ENCODE measurements around the gene TWF1. TPM values are rescaled to one million over a fixed set of nuclear protein-coding genes. Genes with fewer than 3 reads are reported as not detected.

TWF1 gene
- total RNA-seq, 2 donors from 2014 or later, result 110 to 131 TPM

DNA sequence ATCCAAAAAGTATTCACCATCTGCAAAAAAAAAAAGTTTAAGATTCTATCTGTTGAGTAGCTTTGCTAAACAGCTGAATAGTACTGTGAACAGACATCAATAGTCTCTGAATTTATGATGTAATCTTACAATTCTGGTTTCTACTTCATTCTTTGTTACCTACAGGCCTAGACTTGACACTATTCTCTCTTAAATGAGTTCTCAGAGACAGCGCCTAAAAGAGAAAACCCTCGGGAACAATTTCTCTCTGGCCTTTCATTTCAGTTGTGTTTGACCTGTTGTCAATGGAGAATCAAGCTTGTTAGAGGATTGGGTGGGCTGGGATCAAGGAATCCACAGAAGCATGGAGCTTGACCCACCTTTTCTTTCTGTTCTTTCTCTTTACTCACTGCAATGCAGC lies 5.9 kb upstream of the TWF1 start:
- ATAC-seq, result no peak
- no peak for DNase-seq
- intact Hi-C loops (cut with DNase I, micrococcal nuclease), result no loop called here

DNA sequence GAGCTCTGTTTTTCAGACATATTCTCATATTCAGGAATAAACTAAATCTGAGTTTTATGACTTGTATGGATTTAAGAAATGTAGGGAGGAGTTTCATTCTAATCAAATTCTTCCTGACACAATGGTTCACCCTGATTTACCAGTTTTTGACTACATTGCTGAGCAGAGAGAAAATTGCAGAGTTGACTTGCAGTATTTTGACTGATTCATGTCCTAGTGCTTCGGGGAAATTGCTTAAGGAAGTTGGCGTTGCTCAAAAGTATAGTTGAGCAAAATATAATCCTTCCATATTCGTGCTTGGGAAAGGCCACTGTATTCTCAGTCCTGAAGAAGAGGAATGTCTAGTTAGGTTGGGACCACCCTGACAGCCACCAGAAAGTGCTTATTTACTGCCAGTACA lies 1.3 kb upstream of the TWF1 start:
- ATAC-seq, result no peak
- intact Hi-C loops (cut with DNase I, micrococcal nuclease), result loop anchor here in 1 of 2 donors (10.0 kb wide), 1 partner anchor 53 kb away; the partner anchor contains the start of genes IRAK4 and PUS7L
- no peak for DNase-seq

- ATAC-seq (no peak), DNase-seq (no peak)
- intact Hi-C loops (cut with DNase I, micrococcal nuclease), result loop anchor here in 1 of 2 donors (10.0 kb wide), 1 partner anchor 52 kb away; the partner anchor contains the start of genes IRAK4 and PUS7L
These were observed 588 bp upstream of the TWF1 start for GRCh38 chr12:43806737-43807072.

DNA sequence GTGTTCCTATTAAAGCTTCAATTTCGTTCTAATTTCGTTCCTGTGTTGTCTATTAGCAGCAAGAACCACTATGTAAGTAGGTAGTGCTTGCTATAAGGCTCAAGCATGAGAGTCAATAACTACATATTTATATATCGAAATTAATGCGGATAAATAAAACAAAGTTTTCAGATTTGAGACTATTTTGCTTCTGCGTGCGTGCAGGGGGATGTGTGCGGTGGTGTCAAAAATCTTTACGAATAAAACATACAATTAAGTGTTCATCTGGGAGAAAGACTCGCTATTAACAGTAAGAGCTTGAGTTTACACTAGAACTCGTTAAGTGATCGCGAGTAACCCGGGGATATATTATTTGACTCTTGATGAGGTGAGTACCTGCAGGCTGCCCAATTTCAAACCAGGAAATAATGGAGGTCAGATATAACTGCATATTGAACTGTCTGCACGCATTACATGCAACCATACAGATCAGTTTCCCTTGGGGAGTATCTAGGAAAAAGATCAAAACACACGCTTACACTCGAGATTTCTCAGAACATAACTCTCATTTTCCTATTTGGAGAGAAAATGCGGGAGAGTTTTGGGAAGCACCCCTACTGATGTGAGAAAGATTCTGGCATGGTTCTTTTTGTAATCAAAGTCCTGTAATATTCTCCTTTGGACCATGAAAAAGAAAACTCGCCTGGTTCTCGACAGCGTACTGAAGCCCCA lies 813 bp downstream of the TWF1 start:
- DNase-seq (no peak), ATAC-seq (peak; percentile 41)
- intact Hi-C loops (cut with DNase I, micrococcal nuclease), result loop anchor here in 1 of 2 donors (10.0 kb wide), 1 partner anchor 51 kb away; the partner anchor contains the start of genes IRAK4 and PUS7L

- no peak for ATAC-seq
- DNase-seq, result no peak
- intact Hi-C loops (cut with DNase I, micrococcal nuclease), result no loop called here
These were observed 8.4 kb downstream of the TWF1 start for GRCh38 chr12:43797561-43798217.

DNA sequence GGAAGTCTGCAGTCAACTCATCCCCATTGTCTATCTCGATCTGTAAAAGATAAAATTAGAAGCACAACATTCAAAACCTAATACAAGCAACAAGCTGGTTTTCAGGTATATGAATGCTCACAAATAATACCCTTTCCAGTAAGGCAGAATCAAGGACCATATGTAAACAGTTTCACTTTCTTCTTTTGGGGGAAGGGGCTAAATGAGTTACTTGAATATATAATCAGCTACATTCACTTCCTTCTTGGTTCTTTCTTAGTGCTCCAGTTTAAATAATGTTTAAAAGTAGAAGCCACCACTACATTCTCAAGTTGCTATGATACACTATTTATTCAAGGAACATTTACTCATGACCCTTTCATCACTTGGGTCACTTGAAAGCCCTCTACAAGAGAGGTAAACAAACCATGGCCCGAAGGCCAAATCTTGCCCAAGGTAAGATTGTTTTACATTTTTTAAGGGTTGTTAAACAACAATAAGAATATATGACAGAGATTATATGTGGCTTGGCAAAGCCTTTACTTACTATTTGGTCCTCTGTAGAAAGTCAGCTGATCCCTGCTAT lies 10.3 kb downstream of the TWF1 start:
- ATAC-seq, result no peak
- intact Hi-C loops (cut with DNase I, micrococcal nuclease), result no loop called here
- no peak for DNase-seq

DNA sequence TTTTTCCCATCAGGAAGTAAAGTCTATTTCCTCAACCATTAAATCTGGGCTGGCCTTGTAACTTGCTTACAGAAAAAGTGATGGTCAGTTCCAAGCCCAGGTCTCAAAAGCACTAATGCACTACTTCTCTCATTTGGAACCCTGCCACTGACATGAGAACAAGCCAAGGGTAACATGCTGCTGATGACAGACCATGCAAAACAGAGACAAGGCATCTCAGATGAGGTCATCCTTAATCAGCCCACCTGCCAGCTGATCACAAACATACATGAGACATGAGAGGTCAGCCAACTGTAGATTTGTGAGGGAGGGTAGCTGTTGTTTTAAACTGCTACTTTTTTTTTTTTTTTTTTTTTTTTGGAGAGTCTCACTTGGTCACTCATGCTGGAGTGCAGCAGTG lies 16.2 kb downstream of the TWF1 start:
- no peak for ATAC-seq
- intact Hi-C loops (cut with DNase I, micrococcal nuclease), result no loop called here
- no peak for DNase-seq

GRCh38 chr12:43786899-43787693 lies 19.0 kb downstream of the TWF1 start:
- intact Hi-C loops (cut with DNase I, micrococcal nuclease), result no loop called here
- ATAC-seq (no peak), DNase-seq (no peak)

GRCh38 chr12:43776498-43776897 lies 29.6 kb downstream of the TWF1 start:
- ATAC-seq (peak; percentile 71), DNase-seq (no peak)
- intact Hi-C loops (cut with DNase I, micrococcal nuclease), result loop anchor here in 1 of 2 donors (10.0 kb wide), 1 partner anchor 108 kb away; no protein-coding TSS in a partner anchor

- DNase-seq (no peak), ATAC-seq (no peak)
- intact Hi-C loops (cut with DNase I, micrococcal nuclease), result no loop called here
These were observed 39.8 kb downstream of the TWF1 start for GRCh38 chr12:43766291-43766690.

- intact Hi-C loops (cut with DNase I, micrococcal nuclease), result no loop called here
- DNase-seq (no peak), ATAC-seq (no peak)
These were observed 41.6 kb downstream of the TWF1 start for GRCh38 chr12:43764528-43764927.

- ATAC-seq (no peak), DNase-seq (no peak)
- intact Hi-C loops (cut with DNase I, micrococcal nuclease), result no loop called here
These were observed 42.3 kb downstream of the TWF1 start for GRCh38 chr12:43763769-43764168.

- intact Hi-C loops (cut with DNase I, micrococcal nuclease), result no loop called here
- no peak for DNase-seq
- no peak for ATAC-seq
These were observed 43.5 kb downstream of the TWF1 start for GRCh38 chr12:43762596-43762995.

DNA sequence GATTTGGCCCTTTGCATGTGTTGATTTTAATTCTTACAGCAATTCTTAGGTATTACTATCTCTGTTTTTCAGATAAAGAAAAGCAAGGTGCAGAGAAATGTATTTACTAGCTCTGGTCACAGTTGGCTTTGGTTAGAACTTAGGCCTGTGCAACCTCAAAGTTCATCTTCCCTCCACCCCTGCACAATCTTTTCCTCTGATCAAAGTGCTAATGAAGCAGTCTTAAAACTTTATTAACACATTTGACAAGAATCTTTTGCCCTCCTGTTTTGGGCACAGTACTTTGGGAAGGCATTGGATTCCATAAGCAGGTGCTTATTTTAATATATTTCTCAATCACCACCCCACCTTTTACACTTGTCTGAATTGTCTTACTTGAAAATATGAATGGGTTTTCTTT lies 44.6 kb downstream of the TWF1 start:
- DNase-seq, result no peak
- ATAC-seq, result no peak

DNA sequence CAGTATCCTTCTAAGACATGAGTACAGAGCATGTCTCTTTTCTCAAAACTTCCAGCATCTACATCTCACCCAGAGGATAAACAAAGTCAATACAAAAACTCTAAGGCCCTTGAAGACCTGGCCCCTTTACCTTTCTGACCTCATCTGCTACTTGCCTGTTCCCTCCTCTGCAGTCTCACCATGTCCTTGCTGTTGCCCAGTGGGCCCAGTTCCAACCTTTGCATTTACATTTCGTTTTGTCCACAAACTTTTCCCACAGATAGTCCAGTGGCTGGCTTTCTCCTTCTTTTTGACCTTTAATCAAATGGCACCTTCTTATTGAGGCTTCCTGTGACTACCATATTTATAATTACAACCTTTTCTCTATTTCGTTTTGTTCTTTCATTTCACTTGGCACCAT lies 45.7 kb downstream of the TWF1 start:
- intact Hi-C loops (cut with DNase I, micrococcal nuclease), result no loop called here
- DNase-seq, result no peak
- ATAC-seq, result no peak

More for the DNA sequence above, 44.6 kb downstream of the TWF1 start:
- intact Hi-C loops (cut with DNase I, micrococcal nuclease), result no loop called here

- intact Hi-C loops (cut with DNase I, micrococcal nuclease), result loop anchor here in 1 of 2 donors (10.0 kb wide), 1 partner anchor 46 kb away; the partner anchor contains the start of gene TWF1
- DNase-seq (peak; percentile 95 to 97), ATAC-seq (peak; percentile 97)
These were observed 47.2 kb downstream of the TWF1 start, which contains the start of the genes IRAK4 and PUS7L for GRCh38 chr12:43758728-43759563. TSS of gene IRAK4 (plus strand) at chr12:43758951. CDS start at chr12:43768112, 9,161 bp downstream. TSS of gene PUS7L (minus strand) at chr12:43758790. CDS start at chr12:43755245, 3,545 bp downstream.

DNA sequence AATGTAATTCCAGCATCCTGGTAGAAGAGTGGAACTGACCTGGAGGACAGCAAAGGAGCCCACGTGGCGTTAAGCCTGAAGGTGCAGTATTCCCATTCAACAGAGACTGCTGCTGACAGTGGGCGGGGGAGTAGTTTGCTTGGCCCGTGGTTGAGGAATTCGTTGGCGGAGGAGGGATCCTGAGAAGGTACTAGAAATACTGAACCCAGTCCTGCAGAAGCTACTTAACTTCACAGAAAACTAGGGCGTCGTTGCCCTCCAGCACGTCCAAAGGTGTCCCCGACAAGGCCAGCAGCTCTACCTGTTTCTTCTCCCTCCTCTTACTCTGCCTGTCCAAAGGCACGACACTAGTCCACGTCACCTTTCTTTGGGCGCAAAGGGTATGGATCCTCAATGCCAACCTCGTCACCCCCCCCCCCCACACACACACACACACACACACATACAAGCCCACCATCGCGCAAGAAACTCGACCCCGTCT lies 47.8 kb downstream of the TWF1 start:
- ATAC-seq (peak; percentile 49), DNase-seq (peak in 1 of 2 donors; percentile 44)
- intact Hi-C loops (cut with DNase I, micrococcal nuclease), result loop anchor here in 1 of 2 donors (10.0 kb wide), 1 partner anchor 47 kb away; the partner anchor contains the start of gene TWF1

DNA sequence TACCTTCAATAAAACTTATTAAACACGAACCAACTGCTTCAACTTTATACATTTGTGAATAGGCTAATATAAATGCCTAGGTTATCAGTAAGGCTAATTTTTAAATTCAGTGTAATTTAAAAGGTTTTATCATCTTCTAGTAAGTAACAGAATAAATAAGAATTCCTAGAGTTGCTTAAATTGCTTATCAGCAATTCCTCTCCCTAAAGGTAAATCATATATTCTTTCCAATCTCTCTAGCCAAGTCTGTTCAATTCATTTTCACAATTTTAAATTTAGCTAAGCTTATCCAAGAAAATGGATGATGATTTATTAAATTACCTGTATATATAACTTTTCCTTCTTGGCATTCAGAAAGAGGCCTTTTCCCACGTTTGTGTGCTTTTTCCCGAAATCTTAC lies 52.1 kb downstream of the TWF1 start:
- no peak for ATAC-seq
- intact Hi-C loops (cut with DNase I, micrococcal nuclease), result loop anchor here in 1 of 2 donors (10.0 kb wide), 1 partner anchor 51 kb away; the partner anchor contains the start of gene TWF1
- no peak for DNase-seq
